Hippocampal formation (tissue), 2 donors: ENCODE measurements around the gene PLCG2.
"Not testable (repeated sequence)": the region's sequence is repeated elsewhere in the genome, so short reads cannot be mapped to it uniquely, and the experiment has no call there.

Experiments
- DNase-seq, 2 donors: peaks; one replicate each; lab custom pipeline; 2025; lab: John Stamatoyannopoulos, UW

PLCG2 gene

GRCh38 chr16:81778861-81779535, at the start of gene PLCG2:
PLCG2 (plus strand) TSS chr16:81779291; CDS start chr16:81785990, 6,699 bp downstream.
- peak in 1 of 2 donors; percentile 32 for DNase-seq

GRCh38 chr16:81729451-81729850, 49.6 kb upstream of the PLCG2 start:
- DNase-seq, result no peak

GRCh38 chr16:81730090-81731051, 48.7 kb upstream of the PLCG2 start:
- peak in 1 of 2 donors; percentile 58 for DNase-seq

DNA sequence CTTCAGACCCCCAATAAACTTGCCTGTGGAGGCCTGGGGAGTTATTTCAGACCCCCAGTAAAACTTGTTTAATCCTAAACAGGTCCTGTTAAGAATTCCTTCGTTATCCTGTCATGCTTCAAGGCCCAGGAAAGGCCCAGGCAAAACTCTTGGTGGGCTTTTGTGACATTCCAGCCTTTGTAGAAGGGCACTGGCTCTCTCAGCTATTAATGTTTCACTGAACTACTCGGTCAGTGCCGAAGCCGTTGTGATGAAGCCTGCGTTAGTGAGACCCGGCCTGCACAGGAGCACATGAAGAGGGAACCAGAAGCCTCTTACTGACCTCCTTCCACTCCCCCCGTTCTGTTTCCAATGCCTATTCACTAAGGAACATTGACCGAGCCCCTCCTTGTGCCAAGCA, 47.4 kb upstream of the PLCG2 start:
- no peak for DNase-seq

GRCh38 chr16:81732699-81733098, 46.4 kb upstream of the PLCG2 start:
- DNase-seq, result no peak

GRCh38 chr16:81733295-81733694, 45.8 kb upstream of the PLCG2 start:
- DNase-seq, result no peak

- no peak for DNase-seq
These were observed 44.3 kb upstream of the PLCG2 start for GRCh38 chr16:81734632-81735434.

DNA sequence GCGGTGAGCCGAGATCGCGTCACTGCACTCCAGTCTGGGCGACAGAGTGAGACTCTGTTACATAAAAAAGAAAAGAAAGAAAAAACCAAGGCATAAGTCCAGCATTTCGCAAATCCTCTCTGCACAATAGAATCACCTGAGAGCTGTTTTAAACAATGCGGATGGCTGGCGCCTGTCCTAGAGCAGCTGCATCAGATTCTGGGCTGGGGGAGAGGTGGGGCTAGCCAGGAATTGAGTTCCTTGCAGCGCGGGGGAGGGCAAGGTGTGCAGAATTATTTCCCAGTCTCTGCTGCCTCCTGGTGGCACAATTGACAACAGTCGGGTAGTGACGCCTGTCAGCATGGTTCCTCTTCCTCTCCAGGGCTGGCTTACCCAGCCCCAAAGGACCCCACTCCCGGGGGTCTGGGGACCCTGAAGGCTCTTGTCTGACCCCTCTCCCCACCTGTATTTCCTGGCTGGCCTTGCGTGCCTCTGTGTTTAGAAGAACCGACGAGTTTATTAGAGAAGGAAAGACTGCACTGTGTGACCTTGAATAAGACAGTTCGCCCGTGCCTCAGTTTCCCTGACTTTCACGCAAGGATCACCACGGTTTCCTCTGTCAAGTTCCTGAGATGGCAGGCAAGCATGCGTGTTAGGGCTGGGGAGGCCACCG, 41.1 kb upstream of the PLCG2 start:
- DNase-seq, result peak; percentile 25 to 64

- DNase-seq, result peak in 1 of 2 donors; percentile 49
These were observed 40.2 kb upstream of the PLCG2 start for GRCh38 chr16:81738783-81739496.

- no peak for DNase-seq
These were observed 39.6 kb upstream of the PLCG2 start for GRCh38 chr16:81739503-81739902.

GRCh38 chr16:81740169-81740568, 38.9 kb upstream of the PLCG2 start:
- DNase-seq, result no peak

DNA sequence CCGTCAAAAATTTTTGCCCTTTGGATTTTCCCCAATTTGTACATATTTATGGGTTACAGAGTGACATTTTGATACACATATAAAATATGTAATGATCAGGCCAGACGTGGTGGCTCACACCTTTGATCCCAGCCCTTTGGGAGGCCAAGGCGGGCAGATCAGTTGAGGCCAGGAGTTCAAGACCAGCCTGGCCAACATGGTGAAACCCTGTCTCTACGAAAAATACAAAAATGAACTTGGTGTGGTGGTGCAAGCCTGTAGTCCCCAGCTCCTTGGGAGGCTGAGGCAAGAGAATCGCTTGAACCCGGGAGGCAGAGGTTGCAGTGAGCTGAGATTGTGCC, 37.7 kb upstream of the PLCG2 start:
- not testable (repeated sequence) for DNase-seq

DNA sequence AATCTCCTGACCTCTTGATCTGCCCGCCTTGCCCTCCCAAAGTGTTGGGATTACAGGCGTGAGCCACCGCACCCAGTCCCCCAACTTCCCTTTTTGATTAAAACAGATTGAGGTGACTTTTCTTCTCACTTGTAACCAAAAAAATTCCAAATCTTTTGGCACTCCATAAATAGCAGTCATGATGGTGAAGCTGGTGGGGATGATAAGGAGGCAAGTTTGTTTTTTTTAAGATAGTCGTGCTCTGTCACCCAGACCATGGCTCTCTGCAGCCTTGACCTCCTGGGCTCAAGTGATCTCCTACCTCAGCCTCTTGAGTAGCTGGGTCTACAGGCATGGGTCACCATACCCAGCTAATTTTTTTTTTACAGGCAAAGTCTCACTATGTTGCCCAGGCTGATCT, 34.7 kb upstream of the PLCG2 start:
- DNase-seq, result no peak

- DNase-seq, result no peak
These were observed 34.2 kb upstream of the PLCG2 start for GRCh38 chr16:81744911-81745310.

- peak; percentile 31 to 50 for DNase-seq
These were observed 33.2 kb upstream of the PLCG2 start for GRCh38 chr16:81745704-81746558.

DNA sequence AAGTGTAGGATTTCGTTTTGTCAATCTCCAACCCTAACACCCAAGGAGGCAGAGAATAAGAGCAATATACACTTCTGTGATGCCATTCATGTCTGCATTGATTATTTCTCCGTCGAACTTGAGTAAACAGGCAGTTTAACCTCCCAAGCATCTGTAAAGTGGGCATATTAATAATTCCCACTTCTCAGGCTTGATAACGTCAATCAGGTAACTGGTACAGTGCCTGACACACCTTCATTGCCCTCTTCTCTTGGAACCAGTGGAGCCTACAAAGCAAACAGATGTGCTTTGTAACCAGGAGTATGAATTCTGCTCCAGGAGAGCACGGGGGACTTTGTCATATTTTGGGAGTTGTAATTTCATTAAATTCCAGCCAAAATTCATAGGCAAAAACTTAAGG, 32.5 kb upstream of the PLCG2 start:
- DNase-seq, result no peak

GRCh38 chr16:81748476-81749198, 30.5 kb upstream of the PLCG2 start:
- DNase-seq, result no peak

DNA sequence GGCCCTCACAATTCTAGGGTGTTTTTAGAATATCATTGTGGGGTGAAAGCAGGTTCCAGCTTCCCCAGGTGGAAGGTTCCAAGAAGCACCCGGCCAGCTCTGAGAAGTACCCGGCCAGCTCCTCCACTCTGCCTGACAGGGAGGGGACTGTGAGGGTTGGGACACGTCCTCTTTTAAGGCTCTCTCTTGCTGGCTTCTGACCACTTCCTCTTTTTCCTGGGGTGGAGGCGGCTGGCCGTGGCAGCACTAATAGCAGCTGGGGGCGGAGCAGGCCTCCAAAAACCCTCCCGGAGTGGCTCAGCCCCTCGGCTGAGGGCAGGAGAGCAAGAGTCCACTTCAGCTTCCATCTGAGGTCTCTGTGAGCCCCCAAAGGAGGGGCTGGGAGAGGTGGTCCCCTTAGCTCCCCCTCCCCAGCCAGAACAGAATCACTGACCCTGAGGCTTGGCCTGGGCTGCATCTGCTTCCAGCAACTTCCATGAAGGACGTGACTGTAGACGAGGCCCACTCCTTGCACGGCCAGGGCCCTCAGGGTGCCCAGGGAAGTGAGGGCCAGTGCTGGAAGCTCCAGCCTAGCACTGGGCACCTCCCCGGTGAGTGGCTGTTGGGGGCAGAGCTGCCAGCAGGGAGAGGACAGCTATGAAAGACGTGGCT, 26.7 kb upstream of the PLCG2 start:
- peak in 1 of 2 donors; percentile 54 for DNase-seq

DNA sequence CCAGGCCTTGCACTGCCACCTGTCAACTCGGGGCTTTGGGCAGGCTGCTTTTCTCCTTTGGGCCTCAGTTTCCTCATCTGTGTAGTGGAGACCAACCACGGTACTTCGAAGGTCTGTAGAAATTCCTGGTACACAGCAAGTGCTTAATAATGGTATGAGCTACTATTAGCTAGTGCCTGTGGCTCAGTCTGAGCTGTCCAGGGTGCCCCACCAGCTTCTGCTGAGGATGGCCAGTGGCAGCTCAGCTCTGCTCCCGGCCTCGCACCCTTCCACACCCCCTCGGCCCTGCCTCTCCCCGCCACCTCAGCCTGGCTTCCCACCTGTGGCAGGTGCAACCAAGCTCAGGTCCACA, 26.2 kb upstream of the PLCG2 start:
- DNase-seq, result no peak
